GM19238 (cell line): ENCODE data around the gene KRTAP19-1.
"Not testable (repeated sequence)": the region's sequence is repeated elsewhere in the genome, so short reads cannot be mapped to it uniquely, and the experiment has no call there.

ENCODE experiments used
- DNase-seq: peaks from one replicate; pipeline ENCODE4 v3.0.0; 2011; ENCODE audit warnings: low spot score; ENCODE audit not compliant: insufficient read length

KRTAP19-1 gene

GRCh38 chr21:30480145-30480544, at the start of gene KRTAP19-1:
TSS of gene KRTAP19-1 (minus strand) at chr21:30480367. CDS start at chr21:30480317, 50 bp downstream.
- DNase-seq, result no peak

DNA sequence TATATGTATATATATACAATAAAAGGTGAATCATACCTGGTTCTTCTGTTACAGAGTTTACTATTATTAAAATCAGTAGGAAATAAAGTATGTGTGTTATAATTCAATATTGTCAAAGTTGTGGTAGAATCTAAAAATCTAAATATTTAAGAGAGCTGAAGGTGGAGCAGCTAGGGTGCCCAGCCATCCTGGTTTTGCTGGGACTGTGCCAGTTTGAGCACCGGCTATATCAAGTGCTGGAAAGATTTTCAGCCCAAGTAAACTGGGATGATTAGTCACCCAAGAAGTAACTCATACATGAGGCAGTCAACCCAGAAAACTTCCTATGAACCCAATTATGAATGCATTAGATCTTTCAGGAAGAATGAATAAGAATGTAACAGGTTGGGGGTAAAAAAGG, 38.7 kb upstream of the KRTAP19-1 start:
- no peak for DNase-seq

- DNase-seq, result no peak
Measured at GRCh38 chr21:30515681-30516080, 35.5 kb upstream of the KRTAP19-1 start.

DNA sequence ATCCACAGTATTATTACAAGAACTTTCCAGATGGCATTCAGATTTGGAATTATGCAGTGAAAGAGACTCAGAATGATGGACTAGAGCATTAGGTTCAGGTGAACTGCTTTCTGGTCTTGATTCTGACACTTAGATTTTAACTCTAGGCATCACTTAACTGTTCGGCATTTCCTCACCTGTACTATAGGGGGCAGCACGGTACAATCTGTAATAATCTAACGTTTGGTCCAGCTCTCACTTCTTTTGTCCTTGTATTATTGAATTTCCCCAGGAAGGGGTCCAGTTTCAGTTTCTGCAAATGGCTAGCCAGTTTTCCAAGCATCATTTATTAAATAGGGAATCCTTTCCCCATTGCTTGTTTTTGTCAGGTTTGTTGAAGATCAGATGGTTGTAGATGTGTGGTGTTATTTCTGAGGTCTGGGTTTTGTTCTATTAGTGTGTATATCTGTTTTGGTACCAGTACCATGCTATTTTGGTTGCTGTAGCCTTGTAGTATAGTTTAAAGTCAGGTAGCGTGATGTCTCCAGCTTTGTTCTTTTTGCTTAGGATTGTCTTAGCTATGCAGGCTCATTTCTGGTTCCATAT, 25.5 kb upstream of the KRTAP19-1 start:
- DNase-seq, result not testable (repeated sequence)

GRCh38 chr21:30502041-30502440, 21.9 kb upstream of the KRTAP19-1 start, which contains the start of gene KRTAP19-5:
TSS of gene KRTAP19-5 (minus strand) at chr21:30502141. CDS start at chr21:30502090, 51 bp downstream.
- DNase-seq, result no peak

DNA sequence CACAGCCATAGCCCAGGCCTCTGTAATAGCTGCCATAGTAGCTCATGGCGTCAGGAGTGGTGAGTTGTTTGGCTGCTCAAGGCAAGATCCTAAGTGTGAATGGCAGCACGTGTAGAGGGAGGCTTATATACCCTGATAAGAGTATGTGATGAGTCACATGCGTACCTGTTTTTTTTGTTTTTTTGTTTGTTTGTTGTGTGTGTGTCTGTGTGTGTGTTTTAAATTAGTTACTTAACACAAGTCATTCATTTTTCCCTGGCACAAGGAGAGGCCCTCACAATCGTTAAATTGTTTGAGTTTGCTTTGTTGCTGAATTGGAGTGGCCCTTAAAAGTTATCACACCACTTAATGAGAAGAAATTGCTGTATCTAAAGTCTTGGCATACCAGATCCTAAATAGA, 16.9 kb upstream of the KRTAP19-1 start, which contains the start of gene KRTAP19-4:
Gene KRTAP19-4 (minus strand): TSS at position 101 of the 400 bp plus-strand sequence. CDS start 55 bp downstream, at position 46.
- DNase-seq, result no peak

GRCh38 chr21:30491963-30492428, 11.8 kb upstream of the KRTAP19-1 start, which contains the start of gene KRTAP19-3:
TSS of gene KRTAP19-3 (minus strand) at chr21:30492013. CDS start at chr21:30491957, 56 bp downstream.
- DNase-seq, result no peak

GRCh38 chr21:30487336-30487735, 7.2 kb upstream of the KRTAP19-1 start, which contains the start of gene KRTAP19-2:
TSS of gene KRTAP19-2 (minus strand) at chr21:30487436. CDS start at chr21:30487348, 88 bp downstream.
- no peak for DNase-seq

GRCh38 chr21:30486180-30486579, 6.0 kb upstream of the KRTAP19-1 start:
- DNase-seq, result no peak

DNA sequence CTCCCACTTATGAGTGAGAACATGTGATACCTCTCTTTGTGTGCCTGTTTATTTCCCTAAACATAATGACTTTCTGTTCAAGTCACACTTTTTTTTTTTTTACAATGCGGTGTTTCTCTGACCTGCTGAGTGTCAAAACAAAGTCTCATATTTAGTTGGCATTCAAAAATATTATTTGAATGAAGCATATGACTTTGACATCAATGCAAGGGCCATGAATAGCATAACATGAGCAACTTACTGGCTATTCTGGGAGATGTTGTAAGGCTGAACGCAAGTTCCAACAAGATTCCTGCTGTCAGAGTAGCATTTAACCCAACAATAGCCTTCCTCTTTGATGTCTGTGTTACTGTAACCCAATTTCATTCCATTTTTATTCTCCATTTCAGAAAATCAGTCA, 2.0 kb upstream of the KRTAP19-1 start:
- DNase-seq, result no peak

DNA sequence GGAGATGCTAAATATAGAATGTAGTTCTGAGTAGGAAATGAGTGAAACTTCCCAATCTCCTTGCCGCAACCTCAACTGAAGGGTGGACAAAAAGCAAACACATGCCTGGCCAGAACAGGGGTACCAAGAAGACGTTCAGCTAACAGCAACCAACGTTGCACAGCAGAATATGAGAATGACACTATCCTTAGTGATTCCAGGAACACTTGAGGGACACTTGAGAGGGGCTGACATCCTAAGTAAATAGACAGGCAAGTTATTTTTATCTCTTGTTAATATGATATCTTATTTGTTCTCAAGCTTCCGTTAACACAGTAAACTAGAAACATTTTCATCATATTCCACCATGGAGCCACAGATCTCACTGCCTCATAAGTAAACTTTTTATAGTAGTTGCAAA, 908 bp downstream of the KRTAP19-1 start:
- no peak for DNase-seq

DNA sequence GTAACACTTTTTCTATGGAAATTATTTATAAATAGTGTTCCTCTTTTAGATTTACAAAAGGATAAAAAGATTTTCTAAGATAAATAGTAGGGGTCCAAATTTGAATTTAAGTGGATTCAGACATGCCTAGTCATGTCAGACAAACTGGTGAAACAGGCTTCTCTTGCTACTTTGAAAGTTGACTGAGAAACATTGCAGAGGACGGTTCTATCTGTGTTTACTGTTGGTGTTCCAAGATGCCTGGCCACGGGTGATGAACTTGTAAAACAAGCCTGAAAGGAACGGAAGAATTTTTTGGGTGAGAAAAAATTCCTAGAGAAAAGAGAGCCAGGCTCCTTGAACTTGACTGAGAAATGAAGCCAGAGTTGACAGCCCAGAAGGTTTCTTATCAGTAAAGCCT, 2.2 kb downstream of the KRTAP19-1 start:
- DNase-seq, result no peak

DNA sequence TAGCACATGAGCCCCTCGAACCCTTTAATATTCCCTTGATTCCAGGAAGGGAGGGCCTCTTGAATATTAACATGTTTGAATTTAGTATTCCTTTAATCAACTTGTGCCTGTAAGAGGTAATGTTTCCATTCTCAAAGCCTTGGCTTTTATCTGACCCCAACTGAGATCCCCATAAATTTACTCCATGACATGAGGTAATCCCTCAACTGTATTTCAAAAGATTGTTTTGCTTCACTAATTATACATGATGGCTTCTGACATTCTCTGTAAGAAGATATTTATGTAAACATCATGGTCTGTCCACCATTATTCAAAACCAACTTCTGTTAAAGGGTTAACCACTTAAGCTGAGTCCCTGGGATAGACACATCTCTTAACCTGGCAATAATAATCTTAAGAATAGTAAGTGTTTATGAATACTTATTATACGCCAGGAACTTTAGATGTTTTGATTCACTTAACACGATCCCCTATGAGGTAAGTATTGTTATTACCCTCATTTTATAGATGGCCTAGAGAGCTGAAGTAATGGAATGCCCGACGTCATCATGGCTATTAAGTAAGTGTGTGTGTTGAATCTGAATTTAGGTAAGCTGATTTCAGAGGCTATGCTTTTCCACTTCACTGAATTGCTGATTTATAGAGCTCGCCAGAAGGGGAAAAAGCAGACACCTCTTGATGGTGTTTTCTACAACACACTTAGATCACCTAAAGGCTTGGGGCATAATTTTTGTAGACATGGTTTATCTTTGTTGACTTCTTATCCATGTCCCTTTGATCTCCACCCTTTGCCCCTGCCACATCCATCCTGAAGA, 11.1 kb downstream of the KRTAP19-1 start:
- no peak for DNase-seq

DNA sequence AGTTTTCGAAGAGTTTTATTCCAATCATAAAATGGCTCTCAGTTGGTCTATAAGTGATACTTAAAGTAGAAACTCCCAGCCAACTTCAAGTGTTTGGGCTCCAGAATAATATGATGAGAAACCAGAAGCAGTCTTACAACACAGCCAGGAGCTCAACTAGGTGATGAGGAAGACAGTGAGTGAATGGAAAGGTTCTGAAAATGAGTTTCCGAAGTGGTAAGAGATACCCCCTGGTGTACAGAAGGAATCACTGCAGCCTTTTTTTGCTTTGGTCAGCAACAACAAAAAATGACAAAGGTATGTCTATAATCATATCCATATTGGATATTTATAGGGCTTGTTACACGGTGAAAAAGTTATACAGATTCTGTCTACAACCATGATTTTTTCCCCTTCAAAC, 16.5 kb downstream of the KRTAP19-1 start:
- DNase-seq, result no peak

DNA sequence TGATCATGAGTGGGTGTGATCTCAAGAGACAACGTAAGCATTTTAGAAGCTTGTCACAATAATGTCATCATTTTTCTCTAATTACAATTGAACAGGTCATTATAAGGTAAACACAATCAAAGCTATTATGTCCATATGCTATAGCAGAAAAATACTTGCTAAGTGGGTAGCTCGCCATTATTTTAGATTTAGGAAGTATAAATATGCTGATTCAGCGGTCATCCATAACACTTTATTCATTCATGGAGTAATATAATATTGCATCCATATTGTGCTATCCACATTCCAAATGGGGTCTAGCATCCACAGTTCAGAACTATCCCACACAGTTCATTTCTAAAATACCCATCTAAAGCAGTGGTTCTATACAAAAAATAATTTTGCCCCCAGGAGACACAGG, 31.7 kb downstream of the KRTAP19-1 start:
- no peak for DNase-seq

DNA sequence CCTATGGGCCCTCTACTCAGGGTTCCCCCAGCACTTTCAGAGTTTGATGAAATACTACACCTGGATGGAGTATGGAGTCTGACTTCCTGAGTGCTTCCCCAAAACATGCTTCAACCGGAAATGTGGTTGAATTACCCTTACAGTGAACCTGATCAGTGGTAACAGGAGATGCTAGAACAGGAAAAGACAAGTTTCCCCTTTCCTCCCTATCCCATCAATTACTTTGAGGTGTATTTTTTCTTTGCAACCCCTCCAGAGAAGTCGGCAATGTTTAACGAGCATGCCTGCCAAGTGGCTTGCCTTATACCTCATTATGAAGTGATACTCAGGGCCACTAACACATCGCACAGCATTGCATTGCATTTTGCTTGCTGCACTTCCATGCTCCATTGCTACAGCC, 33.1 kb downstream of the KRTAP19-1 start:
- no peak for DNase-seq

DNA sequence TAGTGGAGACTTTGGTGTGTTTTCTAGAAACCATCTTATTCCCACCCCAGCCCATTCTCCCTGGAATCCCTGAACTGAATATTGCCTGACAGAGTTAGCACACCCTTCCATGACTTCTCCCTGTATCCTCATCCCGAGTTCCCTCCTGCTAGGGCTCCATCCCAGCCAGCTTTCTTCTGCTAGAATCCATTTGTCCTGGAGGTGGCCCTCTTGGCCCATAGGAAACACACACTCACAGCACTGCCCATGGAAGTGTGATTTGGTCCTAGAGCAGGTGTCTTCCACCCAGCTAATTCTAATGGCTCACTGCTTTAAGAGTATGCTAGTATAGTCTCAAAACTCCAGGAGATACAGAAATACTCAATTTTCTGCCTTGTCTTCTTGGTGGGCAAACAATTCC, 36.0 kb downstream of the KRTAP19-1 start:
- no peak for DNase-seq

DNA sequence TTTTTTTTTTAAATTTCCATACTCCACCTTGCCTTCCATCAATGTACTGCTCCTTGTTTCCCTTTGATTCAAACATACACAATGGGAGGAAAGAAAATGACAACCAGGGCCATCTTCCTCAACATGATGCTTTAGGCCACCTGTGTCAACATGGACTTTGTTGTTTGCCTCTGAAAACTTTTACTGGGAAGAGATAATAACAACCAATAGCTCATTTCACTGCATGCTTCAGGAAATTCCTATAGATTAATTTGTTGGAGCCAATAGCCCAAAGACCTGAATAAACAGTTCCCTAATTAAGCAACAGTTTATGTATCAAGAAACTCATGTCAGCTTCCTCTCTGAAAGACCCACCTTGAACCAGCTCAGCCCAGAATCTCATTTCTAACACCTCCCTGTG, 36.9 kb downstream of the KRTAP19-1 start:
- DNase-seq, result no peak

- DNase-seq, result no peak
Measured at GRCh38 chr21:30439975-30440374, 40.2 kb downstream of the KRTAP19-1 start, which contains the start of gene KRTAP15-1. TSS of gene KRTAP15-1 (plus strand) at chr21:30440275. CDS start at chr21:30440328, 53 bp downstream.

- DNase-seq, result no peak
Measured at GRCh38 chr21:30437010-30437565, 43.1 kb downstream of the KRTAP19-1 start.

DNA sequence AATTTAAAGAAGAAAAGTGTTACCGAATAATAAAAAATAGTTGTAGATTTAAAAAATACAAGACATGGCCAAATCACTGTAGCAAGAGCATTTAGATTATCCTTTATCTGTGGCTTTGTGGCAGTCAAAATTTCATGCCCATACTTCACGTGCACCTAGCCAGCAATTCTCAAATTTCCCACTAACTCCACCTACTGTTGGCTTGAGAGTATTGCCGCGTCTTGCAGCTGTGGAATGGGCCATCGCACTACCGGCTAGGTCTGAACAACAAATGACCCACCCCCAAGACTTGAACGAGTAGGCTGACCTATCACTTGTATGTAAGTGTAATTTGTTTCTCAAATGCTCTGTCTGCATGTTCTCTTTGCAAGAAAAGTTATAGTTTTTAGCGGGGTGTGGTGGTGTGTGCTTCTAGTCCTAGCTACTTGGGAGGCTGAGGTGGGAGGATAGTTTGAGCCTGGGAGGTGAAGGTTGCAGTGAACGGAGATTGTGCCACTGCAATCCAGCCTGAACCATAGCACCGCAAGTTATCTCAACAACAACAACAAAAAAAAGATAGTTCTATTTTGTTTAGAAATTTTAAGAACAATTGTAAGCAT, 46.0 kb downstream of the KRTAP19-1 start:
- no peak for DNase-seq
